Thyroid gland (tissue), 4 donors: Measurements from ENCODE around the gene FPR2. TPM values are rescaled to one million over a fixed set of nuclear protein-coding genes. Genes with fewer than 3 reads are reported as not detected.
"Not testable (repeated sequence)": the region's sequence is repeated elsewhere in the genome, so short reads cannot be mapped to it uniquely, and the experiment has no call there.

Source experiments
- DNase-seq, 2 donors: peaks; one replicate each; pipeline ENCODE4 v3.0.0-alpha.2; 2019
- H3K27ac ChIP-seq, 3 donors: fragments of 200-600 bp; sonication (generic); 1 replicate in 2 of 3; 2 replicates in 1 of 3; pipeline ENCODE4 v1.5.1; 2016 to 2019; ENCODE audit warnings: mild to moderate bottlenecking in 1 of 3, moderate library complexity in 1 of 3
- H3K27me3 ChIP-seq: fragments of 200-600 bp; sonication (generic); one replicate; pipeline ENCODE4 v1.5.1; 2019
- H3K36me3 ChIP-seq, 2 donors: fragments of 200-600 bp; sonication (generic); one replicate each; pipeline ENCODE4 v1.5.1; 2016 to 2019
- H3K4me1 ChIP-seq, 2 donors: fragments of 200-600 bp; sonication (generic); one replicate each; pipeline ENCODE4 v1.5.1; 2017 to 2019
- H3K4me3 ChIP-seq, 3 donors: fragments of 200-600 bp; sonication (generic); replicated peaks in 1 of 3; 1 replicate in 2 of 3; 2 replicates in 1 of 3; pipeline ENCODE4 v1.5.1; 2016; ENCODE audit warnings: mild to moderate bottlenecking in 1 of 3
- H3K9me3 ChIP-seq: fragments of 200-600 bp; sonication (generic); one replicate; pipeline ENCODE4 v1.5.1; 2017
- CTCF ChIP-seq, 6 experiments: fragments of 200-600 bp in 3 of 6; fragments of 450-650 bp in 3 of 6; sonication (generic) in 3 of 6; IDR thresholded peaks; one replicate each; pipeline ENCODE4 v1.5.1; 2016 to 2019; ENCODE audit warnings: antibody characterized with exemption in 6 of 6, mild to moderate bottlenecking in 2 of 6, inconsistent platforms in 1 of 6, moderate library complexity in 1 of 6
- POLR2A ChIP-seq, 2 donors: fragments of 450-650 bp; IDR thresholded peaks; one replicate each; pipeline ENCODE4 v1.6.1; 2017; ENCODE audit warnings: antibody characterized with exemption in 2 of 2, mild to moderate bottlenecking in 2 of 2, moderate library complexity in 1 of 2
- WGBS, 2 donors: methylation state at CpG; one replicate each; pipeline ENCODE4 v1.1.5; 2017; 5-methylcytosine and 5-hydroxymethylcytosine counted together
- intact Hi-C: fragments of 100-400 bp; cut with DNase I; formaldehyde crosslinking; loops from one replicate; pipeline ENCODE4 v1.15.1; 2023
- total RNA-seq, 4 donors: library from RNA; depleted of rRNA; stranded (reverse); fragments of >200 nt; gene quantifications; one replicate each; pipeline ENCODE4 v1.2.3, GENCODE V29; 2016

Gene FPR2
- total RNA-seq, 4 donors from 2014 or later: 0.11 to 0.94 (median 0.39) TPM; not detected in 1

GRCh38 chr19:51799774-51800472 is 38.9 kb downstream of the FPR2 start:
- H3K4me3 ChIP-seq: no peak overlapping the region
- WGBS, 2 donors: 78 to 86% methylated on average over 11 to 13 of the region's 13 CpGs
- TF ChIP-seq POLR2A (IDR thresholded peaks at IDR 0.05) (no peak), CTCF (IDR thresholded peaks at IDR 0.05) (no peak)

GRCh38 chr19:51800473-51801244 is 39.7 kb downstream of the FPR2 start:
- Histone ChIP-seq H3K36me3 (no peaks in the 10 kb centered on the region), H3K27ac (peak overlapping the region in 2 of 3 donors; percentile 50 to 63), H3K4me1 (peaks cover 4% of the 10 kb centered on the region in 2 donors), H3K27me3 (no peaks in the 10 kb centered on the region), H3K4me3 (no peak overlapping the region), H3K9me3 (no peaks in the 10 kb centered on the region)
- intact Hi-C loops: no loop called here
- no peak for TF ChIP-seq POLR2A (IDR thresholded peaks at IDR 0.05)
- peak; percentile 39 to 47 for DNase-seq
- 75 to 80% methylated on average over 7 of the region's 7 CpGs for WGBS, 2 donors

More at GRCh38 chr19:51799774-51800472, 38.9 kb downstream of the FPR2 start:
- no peak for DNase-seq
- Histone ChIP-seq H3K4me1 (peaks cover 4% of the 10 kb centered on the region in 2 donors), H3K27ac (peak overlapping the region; percentile 17 to 63 (median 50)), H3K9me3 (no peaks in the 10 kb centered on the region), H3K27me3 (no peaks in the 10 kb centered on the region), H3K36me3 (no peaks in the 10 kb centered on the region)
- intact Hi-C loops: no loop called here

- 76 to 77% methylated on average over 2 of the region's 2 CpGs for WGBS, 2 donors
- H3K4me1 ChIP-seq: peaks cover 4% of the 10 kb centered on the region in 2 donors
- no peaks in the 10 kb centered on the region for H3K36me3 ChIP-seq
- H3K9me3 ChIP-seq: no peaks in the 10 kb centered on the region
- H3K4me3 ChIP-seq: no peak overlapping the region
- intact Hi-C loops: no loop called here
- H3K27me3 ChIP-seq: no peaks in the 10 kb centered on the region
- no peak overlapping the region for H3K27ac ChIP-seq
- TF ChIP-seq POLR2A (IDR thresholded peaks at IDR 0.05) (no peak), CTCF (IDR thresholded peaks at IDR 0.05) (no peak)
- no peak for DNase-seq
Observed at GRCh38 chr19:51802775-51803174, 41.8 kb downstream of the FPR2 start.

GRCh38 chr19:51803519-51803918 is 42.5 kb downstream of the FPR2 start:
- DNase-seq: no peak
- intact Hi-C loops: no loop called here
- WGBS, 2 donors: 78 to 85% methylated on average over 4 of the region's 4 CpGs
- Histone ChIP-seq H3K4me1 (peaks cover 4% of the 10 kb centered on the region in 2 donors), H3K36me3 (no peaks in the 10 kb centered on the region), H3K27ac (no peak overlapping the region), H3K27me3 (no peaks in the 10 kb centered on the region), H3K9me3 (no peaks in the 10 kb centered on the region), H3K4me3 (no peak overlapping the region)
- TF ChIP-seq POLR2A (IDR thresholded peaks at IDR 0.05) (no peak), CTCF (IDR thresholded peaks at IDR 0.05) (no peak)

GRCh38 chr19:51803967-51804366 is 43.0 kb downstream of the FPR2 start:
- Histone ChIP-seq H3K27ac (no peak overlapping the region), H3K4me3 (no peak overlapping the region), H3K4me1 (peaks cover 4% of the 10 kb centered on the region in 2 donors), H3K27me3 (no peaks in the 10 kb centered on the region), H3K36me3 (no peaks in the 10 kb centered on the region), H3K9me3 (no peaks in the 10 kb centered on the region)
- DNase-seq: no peak
- 31 to 36% methylated on average over 5 of the region's 5 CpGs for WGBS, 2 donors
- no peak for TF ChIP-seq POLR2A (IDR thresholded peaks at IDR 0.05)
- TF ChIP-seq CTCF (IDR thresholded peaks at IDR 0.05): no peak
- intact Hi-C loops: no loop called here

- H3K4me1 ChIP-seq, intact Hi-C loops, H3K36me3 ChIP-seq, H3K27me3 ChIP-seq, H3K4me3 ChIP-seq, DNase-seq, H3K9me3 ChIP-seq, H3K27ac ChIP-seq: not testable (repeated sequence)
- WGBS, 2 donors: 63 to 65% methylated on average over 9 of the region's 9 CpGs
Observed at GRCh38 chr19:51804789-51805188, 43.8 kb downstream of the FPR2 start.

GRCh38 chr19:51805396-51805795 is 44.4 kb downstream of the FPR2 start:
- H3K9me3 ChIP-seq, H3K4me3 ChIP-seq, H3K36me3 ChIP-seq, H3K27ac ChIP-seq, intact Hi-C loops, H3K27me3 ChIP-seq, H3K4me1 ChIP-seq, DNase-seq: not testable (repeated sequence)
- 75 to 78% methylated on average over 8 of the region's 8 CpGs for WGBS, 2 donors

GRCh38 chr19:51806571-51806970 is 45.6 kb downstream of the FPR2 start:
- DNase-seq, H3K4me3 ChIP-seq, H3K9me3 ChIP-seq, H3K27me3 ChIP-seq, H3K4me1 ChIP-seq, intact Hi-C loops, H3K27ac ChIP-seq, H3K36me3 ChIP-seq: not testable (repeated sequence)
- 97 to 99% methylated on average over 5 of the region's 5 CpGs for WGBS, 2 donors
